ENCODE results near the gene NAPEPLD.

GRCh38 chr7:103149808-103150180 is 895 bp upstream of the NAPEPLD start:
- TF ChIP-seq CTCF (IDR thresholded peaks at IDR 0.05) (no peak), POLR2A (IDR thresholded peaks at IDR 0.05) (no peak)
